HEK293T (cell line): ENCODE measurements around the gene AFAP1L2.

Experiments used
- CTCF ChIA-PET: fragments of 350-600 bp; formaldehyde crosslinking; extraction: SDS; loops from one replicate; lab custom pipeline; 2021; ENCODE audit warnings: antibody characterized with exemption, inconsistent platforms; lab: Yijun Ruan, JAX
- POLR2A ChIA-PET: fragments of 350-600 bp; formaldehyde crosslinking; extraction: SDS; loops from one replicate; lab custom pipeline; 2020; ENCODE audit warnings: antibody characterized with exemption, inconsistent platforms; lab: Yijun Ruan, JAX
- DNase-seq: peaks from one replicate; pipeline ENCODE4 v3.0.0; 2012; ENCODE audit warnings: mixed read lengths; ENCODE audit errors: extremely low spot score
- ARNT ChIP-seq: fragments of 450-650 bp; IDR thresholded peaks from 2 replicates; pipeline ENCODE4 v1.6.1; 2017; ENCODE audit warnings: mild to moderate bottlenecking
- CTBP1 ChIP-seq: fragments of 450-650 bp; IDR thresholded peaks from 2 replicates; pipeline ENCODE4 v1.6.1; 2016; ENCODE audit warnings: borderline replicate concordance
- ELF4 ChIP-seq: fragments of 450-650 bp; IDR thresholded peaks from 2 replicates; pipeline ENCODE4 v1.6.1; 2017; ENCODE audit warnings: antibody characterized with exemption
- FOXA1 ChIP-seq: fragments of 450-650 bp; IDR thresholded peaks from 2 replicates; pipeline ENCODE4 v1.6.1; 2016; ENCODE audit warnings: mild to moderate bottlenecking
- FOXK2 ChIP-seq: fragments of 450-650 bp; IDR thresholded peaks from 2 replicates; pipeline ENCODE4 v1.6.1; 2016; ENCODE audit warnings: mild to moderate bottlenecking
- FOXM1 ChIP-seq: fragments of 450-650 bp; IDR thresholded peaks from 2 replicates; pipeline ENCODE4 v1.6.1; 2017; ENCODE audit warnings: mild to moderate bottlenecking, borderline replicate concordance
- HDGF ChIP-seq: fragments of 450-650 bp; IDR thresholded peaks from 2 replicates; pipeline ENCODE4 v1.6.1; 2017; ENCODE audit warnings: antibody characterized with exemption, borderline replicate concordance
- LEF1 ChIP-seq: fragments of 450-650 bp; IDR thresholded peaks from 2 replicates; pipeline ENCODE4 v1.6.1; 2017; ENCODE audit warnings: mild to moderate bottlenecking, borderline replicate concordance
- NFRKB ChIP-seq: fragments of 450-650 bp; IDR thresholded peaks from 2 replicates; pipeline ENCODE4 v1.6.1; 2016; ENCODE audit warnings: mild to moderate bottlenecking, moderate library complexity
- TF ChIP-seq, protein P1 (sequence below): fragments of 450-650 bp; IDR thresholded peaks from 2 replicates; pipeline ENCODE4 v1.6.1; 2016

The AFAP1L2 gene

DNA sequence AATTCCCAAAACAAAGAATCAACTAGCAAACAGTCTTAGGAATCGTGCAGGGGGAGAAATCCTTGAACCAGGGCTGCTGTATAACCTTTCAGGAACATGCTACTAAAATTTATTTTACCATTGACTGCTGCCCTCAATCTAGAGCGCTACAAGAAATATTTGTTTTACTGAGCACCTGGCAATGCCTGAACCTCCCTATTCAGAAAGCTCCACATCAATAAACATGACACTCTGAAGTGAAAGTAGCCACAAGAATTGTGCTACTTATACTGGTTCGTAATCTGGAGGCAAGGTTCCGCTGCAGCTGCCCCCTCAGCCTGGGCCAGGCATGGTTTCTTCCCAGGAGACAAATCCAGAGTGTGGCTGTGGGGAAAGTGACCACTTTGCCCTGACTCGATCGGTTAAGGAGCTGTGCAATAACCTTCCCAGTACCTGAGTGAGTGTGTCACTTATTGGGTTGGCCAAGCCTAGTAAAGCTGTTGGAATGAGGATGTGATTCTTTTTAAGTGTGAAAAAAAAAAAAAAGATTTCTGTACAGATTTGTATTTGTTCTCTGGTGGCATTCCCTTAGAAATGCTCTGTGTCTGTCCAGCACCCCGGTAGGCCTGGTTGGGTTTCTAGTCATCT is 157.5 kb downstream of the AFAP1L2 start:
- ChIA-PET POLR2A (no interaction called here), CTCF (interaction anchor here (0.6 kb wide), 1 partner anchor 398 kb away, joined by 3 read pairs; no protein-coding TSS in a partner anchor)
- no peak for DNase-seq
- TF ChIP-seq ARNT: no peak

DNA sequence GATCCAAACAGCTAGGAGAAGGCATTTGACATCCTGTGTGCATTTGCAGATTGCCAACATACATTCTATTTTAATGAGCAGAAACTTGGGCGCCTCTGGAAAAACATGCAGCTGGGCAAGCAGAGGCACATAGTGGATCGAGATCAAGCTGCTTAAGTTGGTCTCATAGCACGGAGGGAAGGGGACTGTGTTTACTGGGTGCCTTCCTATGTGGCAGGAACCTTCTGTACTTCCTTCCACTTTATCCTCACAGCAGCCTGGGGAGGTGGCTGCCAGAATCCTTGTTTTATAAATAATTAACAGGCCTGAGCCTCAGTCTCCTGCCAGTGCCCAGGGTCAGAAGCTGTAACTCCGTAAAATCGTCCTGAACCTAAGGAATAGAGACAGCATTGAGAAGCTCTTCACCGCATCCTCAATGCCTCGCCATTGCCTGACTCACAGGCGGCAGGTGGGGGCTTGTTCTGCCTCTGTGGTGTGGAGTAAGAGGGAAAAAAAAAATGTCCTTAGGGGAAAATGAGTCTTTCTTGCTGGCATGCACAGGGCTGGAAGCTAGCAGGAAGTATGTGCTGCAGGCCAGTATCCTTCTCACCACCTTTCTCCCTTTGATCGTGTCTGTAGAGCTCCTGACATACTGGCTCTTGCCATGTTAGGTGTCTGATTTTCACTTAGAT is 159.0 kb downstream of the AFAP1L2 start:
- TF ChIP-seq NFRKB (no peak), ELF4 (no peak), LEF1 (no peak), FOXA1 (no peak), HDGF (no peak), CTBP1 (no peak), FOXK2 (no peak), FOXM1 (no peak)
- TF ChIP-seq, protein P1, sequence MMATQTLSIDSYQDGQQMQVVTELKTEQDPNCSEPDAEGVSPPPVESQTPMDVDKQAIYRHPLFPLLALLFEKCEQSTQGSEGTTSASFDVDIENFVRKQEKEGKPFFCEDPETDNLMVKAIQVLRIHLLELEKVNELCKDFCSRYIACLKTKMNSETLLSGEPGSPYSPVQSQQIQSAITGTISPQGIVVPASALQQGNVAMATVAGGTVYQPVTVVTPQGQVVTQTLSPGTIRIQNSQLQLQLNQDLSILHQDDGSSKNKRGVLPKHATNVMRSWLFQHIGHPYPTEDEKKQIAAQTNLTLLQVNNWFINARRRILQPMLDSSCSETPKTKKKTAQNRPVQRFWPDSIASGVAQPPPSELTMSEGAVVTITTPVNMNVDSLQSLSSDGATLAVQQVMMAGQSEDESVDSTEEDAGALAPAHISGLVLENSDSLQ: no peak
- ChIA-PET CTCF (no interaction called here), POLR2A (interaction anchor here (0.7 kb wide), 1 partner anchor 152 kb away, joined by 3 read pairs; no protein-coding TSS in a partner anchor)
- DNase-seq: no peak
